GM18870 (cell line): ENCODE data around the gene CHST7.

Source experiments
- ATAC-seq: cut with Tn5 transposase; IDR thresholded peaks from one replicate; pipeline ENCODE4 v1.9.1; 2021; ENCODE audit warnings: moderate library complexity; ENCODE audit not compliant: unreplicated experiment

CHST7 gene

DNA sequence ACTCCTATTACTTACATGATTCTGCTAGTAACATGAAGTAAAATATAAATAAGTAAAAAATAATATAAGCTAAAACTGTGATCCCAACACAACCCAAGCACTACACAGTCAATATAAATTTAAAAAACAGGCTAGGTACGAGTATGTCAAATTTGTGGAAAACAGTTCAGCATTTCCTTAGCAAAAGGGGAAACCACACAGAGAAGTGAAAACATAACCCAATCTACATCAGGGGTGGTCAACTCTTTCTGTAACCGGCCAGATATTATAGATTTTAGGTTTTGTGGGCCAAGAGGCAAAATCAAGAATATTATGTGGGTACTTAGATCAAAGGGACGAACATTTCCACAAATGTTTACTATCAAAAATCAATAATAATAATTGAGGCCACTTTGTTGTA, 70.1 kb downstream of the CHST7 start:
- ATAC-seq: no peak

GRCh38 chrX:46645614-46646013, 72.0 kb downstream of the CHST7 start:
- ATAC-seq: no peak

DNA sequence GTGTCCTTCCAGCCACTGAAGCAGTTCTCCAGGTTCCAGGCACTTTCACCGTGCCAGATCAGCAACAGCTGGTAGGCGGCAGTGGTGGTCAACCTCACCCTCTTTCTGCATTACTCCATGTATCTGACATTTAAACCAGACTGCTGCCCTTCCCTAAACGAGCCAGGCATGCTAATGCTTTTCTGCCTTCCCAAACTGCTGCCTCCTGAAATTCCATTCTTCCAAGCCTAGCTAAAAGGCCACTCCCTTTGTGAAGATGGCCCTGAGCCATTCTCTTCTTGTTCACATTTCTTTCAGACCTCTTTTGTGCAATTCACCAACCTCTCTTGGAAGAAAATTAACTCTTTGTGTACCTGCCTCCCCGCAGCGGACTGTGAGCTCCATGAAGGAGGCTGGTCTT, 73.7 kb downstream of the CHST7 start:
- no peak for ATAC-seq
